ENCODE data around the gene RNPEPL1.

The RNPEPL1 gene

DNA sequence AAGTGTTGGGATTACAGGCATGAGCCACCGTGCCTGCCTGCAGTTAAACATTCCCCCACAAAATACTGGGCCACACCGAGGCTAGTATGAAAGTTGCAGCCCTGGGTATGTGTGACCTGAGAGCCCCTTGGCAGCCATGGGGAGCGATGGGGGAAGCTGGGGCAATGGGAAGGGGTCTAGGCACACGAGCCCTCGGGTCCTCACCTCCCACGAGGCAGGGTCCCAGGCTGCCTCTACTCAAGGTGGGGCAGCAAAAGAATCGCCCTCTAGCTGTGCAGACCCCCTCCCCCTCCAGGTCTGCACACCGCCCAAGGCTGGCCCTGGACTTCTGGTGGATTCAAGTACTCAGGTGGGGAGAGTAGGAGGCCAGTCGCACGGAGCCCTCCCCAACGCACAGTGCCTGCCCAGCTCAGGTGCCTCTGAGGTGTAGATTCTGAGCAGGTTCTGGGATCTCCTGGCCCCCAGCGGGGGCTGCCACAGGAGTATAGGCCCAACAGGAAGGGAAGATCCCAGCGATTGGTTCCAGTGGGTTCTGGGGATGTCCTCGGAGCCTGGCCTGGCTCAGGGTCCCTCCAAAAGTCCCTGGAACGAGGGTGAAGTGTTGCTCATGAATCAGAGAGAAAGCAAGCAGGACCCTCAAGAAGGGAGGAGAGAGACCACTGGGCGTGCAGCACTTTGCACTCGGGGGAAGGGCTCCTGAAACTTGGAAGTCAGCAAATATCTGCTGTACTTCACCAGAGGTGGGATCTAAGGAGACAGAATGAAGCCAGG lies 59.6 kb downstream of the RNPEPL1 start:
- DNase-seq = no peak

DNA sequence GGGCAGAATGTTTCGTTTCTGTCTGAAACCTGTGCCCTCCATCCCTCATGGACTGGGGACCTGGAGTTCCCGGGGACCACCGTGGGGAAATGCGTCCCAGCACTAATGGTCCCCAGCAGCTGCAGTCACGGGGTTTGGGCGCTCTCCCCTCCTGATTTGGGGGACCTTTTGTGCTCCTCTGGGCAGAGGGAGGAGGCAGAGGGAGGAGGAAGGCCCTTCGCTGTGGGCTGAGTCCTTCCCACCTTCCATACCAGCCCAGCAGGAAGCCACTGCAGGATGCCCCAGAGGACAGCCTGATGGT lies 60.2 kb downstream of the RNPEPL1 start:
- DNase-seq = no peak

DNA sequence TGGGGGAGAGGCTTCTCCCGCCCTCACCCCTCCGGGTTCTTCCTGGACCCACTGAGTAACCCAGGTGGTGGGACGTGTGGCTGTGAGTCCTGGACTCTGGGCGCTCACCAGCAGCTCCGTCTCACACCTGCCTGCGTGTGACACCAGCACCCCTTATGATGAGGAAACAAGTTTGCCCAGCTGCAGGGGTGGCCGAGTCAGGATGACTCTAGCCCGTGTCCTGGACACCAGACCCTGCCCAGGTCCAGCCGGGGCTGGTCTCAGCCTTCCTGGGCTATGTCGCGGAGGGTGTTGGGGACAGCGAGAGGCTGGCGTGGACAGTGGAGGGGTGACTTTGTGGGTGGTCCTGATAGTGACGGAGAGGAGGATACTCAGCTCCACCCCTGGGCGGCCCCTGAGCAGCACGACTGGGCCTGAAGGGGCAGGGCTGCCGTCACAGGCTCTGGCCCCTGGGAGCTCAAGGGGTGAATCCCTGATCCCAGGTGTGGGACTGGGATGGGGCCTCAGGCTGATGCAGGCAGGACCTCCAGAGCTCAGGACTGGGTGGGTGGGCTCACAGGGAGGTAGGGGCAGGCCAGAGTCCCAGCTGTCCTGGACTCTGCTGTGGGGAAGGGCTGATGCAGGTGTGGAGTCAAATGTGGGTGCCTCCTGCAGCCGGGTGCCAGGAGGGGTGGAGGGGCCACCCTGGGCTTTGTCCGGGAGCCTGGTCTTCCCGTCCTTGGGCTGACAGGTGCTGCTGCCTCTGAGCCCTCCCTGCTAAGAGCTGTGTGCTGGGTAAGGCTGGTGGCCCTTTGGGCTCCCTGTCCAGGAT lies 60.7 kb downstream of the RNPEPL1 start:
- DNase-seq = no peak

DNA sequence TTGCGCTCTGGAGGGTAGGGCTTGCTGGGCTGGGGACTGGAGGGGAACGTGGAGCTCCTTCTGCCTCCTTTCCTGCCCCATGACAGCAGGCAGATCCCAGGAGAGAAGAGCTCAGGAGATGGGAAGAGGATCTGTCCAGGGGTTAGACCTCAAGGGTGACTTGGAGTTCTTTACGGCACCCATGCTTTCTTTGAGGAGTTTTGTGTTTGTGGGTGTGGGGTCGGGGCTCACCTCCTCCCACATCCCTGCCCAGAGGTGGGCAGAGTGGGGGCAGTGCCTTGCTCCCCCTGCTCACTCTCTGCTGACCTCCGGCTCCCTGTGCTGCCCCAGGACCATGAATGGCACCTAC lies 61.3 kb downstream of the RNPEPL1 start:
- no peak for DNase-seq

DNA sequence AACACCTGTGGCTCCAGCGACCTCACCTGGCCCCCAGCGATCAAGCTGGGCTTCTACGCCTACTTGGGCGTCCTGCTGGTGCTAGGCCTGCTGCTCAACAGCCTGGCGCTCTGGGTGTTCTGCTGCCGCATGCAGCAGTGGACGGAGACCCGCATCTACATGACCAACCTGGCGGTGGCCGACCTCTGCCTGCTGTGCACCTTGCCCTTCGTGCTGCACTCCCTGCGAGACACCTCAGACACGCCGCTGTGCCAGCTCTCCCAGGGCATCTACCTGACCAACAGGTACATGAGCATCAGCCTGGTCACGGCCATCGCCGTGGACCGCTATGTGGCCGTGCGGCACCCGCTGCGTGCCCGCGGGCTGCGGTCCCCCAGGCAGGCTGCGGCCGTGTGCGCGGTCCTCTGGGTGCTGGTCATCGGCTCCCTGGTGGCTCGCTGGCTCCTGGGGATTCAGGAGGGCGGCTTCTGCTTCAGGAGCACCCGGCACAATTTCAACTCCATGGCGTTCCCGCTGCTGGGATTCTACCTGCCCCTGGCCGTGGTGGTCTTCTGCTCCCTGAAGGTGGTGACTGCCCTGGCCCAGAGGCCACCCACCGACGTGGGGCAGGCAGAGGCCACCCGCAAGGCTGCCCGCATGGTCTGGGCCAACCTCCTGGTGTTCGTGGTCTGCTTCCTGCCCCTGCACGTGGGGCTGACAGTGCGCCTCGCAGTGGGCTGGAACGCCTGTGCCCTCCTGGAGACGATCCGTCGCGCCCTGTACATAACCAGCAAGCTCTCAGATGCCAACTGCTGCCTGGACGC lies 61.9 kb downstream of the RNPEPL1 start:
- DNase-seq = no peak
